HFF-Myc (cell line): ENCODE results near the gene TEAD1.

Experiments
- DNase-seq: peaks from one replicate; pipeline ENCODE4 v3.0.0-alpha.2; 2011; ENCODE audit warnings: low read depth; ENCODE audit errors: extremely low read depth
- H3K4me3 ChIP-seq: replicated peaks from 2 replicates; pipeline ENCODE4 v1.5.1; 2011; ENCODE audit warnings: low read depth, mild to moderate bottlenecking, control low read depth, low read length
- TF ChIP-seq, protein P1 (sequence below): IDR thresholded peaks from 2 replicates; pipeline ENCODE4 v1.5.1; 2012; ENCODE audit warnings: mild to moderate bottlenecking, low read depth, low read length, control low read depth; ENCODE audit errors: missing control alignments

TEAD1 gene

DNA sequence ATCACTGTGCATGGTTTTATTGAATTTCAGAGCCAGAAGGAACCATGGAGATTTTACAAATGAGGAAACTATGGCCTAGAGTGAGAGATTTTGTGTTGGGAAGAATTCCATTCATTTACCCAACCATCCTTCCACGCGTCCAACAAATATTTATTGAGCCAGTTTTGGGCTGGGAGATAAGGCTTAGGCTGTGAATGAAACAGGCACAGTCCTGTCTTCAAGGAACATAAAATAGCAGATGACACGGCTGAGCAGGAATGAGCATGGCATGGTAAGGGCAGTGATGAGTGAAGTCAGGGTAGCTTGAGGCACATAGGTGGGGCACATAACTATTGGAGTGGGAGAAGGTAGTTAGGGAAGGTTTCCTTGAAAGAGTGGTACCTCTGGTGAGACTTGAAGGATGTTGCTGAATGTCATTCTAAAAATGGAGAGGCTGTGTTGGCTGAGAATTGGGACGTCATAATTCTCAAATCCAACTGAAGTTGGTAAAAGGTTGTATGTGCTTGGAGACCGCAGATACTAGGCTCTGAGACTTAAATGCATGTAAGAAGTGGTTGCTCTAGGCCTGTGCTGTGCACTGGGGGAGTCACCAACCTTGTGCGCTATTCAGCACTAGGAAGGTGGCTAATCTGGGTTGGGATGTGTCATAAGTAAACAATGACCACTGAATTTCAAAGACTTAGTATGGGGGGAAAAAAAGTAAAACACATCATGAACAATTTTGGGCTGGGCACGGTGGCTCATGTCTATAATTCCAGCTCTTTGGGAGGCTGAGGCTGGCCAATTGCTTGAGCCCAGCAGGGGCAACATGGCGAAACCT is 51.9 kb downstream of the TEAD1 start:
- no peak for DNase-seq
- TF ChIP-seq, protein P1, sequence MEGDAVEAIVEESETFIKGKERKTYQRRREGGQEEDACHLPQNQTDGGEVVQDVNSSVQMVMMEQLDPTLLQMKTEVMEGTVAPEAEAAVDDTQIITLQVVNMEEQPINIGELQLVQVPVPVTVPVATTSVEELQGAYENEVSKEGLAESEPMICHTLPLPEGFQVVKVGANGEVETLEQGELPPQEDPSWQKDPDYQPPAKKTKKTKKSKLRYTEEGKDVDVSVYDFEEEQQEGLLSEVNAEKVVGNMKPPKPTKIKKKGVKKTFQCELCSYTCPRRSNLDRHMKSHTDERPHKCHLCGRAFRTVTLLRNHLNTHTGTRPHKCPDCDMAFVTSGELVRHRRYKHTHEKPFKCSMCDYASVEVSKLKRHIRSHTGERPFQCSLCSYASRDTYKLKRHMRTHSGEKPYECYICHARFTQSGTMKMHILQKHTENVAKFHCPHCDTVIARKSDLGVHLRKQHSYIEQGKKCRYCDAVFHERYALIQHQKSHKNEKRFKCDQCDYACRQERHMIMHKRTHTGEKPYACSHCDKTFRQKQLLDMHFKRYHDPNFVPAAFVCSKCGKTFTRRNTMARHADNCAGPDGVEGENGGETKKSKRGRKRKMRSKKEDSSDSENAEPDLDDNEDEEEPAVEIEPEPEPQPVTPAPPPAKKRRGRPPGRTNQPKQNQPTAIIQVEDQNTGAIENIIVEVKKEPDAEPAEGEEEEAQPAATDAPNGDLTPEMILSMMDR, result no peak
- H3K4me3 ChIP-seq, result no peak overlapping the region

DNA sequence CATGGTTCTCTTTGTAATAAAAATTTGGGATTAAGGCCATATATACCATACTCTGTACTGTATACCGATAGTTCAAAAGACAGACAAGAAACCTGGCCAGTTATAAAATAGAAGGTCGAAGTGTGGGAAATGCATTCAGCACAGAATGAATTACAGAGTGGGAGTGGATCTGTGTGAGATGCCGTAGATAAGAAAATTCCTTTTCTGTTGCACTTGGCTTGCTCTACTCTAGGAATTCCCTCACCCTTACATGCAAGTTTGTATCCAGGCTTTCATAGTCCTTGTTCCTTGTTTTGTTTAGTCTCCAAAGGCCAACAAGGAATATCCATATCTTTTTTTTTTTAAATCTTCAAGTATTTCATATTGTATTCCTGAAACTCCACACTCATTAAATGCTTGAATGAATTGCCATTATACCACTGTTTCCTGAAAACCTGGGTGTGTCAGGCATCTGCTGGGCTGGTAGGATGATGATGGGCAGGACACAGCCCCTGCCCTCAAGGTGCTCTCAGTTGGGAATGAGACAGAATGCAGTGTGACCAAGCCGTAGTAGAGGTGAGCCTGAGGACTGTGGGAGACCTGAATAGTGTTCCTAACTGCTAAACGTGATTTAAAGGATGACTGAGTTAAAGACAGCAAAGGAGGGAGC is 53.5 kb downstream of the TEAD1 start:
- no peak overlapping the region for H3K4me3 ChIP-seq
- no peak for DNase-seq
- TF ChIP-seq, protein P1, result no peak

DNA sequence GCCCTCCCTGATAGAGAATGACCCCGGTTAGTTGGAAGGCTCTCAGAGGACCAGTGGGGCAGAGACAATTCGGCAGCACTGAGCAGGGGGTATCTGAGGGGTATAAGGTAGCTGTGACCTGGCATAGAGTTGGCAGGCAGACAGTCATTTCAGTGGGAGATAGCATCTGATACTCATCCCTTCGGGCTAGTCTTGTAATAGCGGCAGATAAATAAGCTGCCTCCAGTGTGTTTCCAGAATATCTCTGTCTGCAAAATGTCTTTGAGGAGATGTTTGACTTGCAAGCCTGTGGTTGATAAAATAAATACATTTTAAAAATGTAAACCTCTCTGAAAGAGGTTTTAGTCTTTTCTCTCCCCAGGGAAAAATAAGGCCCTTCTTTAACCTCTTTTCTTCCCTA is 54.2 kb downstream of the TEAD1 start:
- no peak overlapping the region for H3K4me3 ChIP-seq
- DNase-seq, result no peak
- TF ChIP-seq, protein P1, result no peak

DNA sequence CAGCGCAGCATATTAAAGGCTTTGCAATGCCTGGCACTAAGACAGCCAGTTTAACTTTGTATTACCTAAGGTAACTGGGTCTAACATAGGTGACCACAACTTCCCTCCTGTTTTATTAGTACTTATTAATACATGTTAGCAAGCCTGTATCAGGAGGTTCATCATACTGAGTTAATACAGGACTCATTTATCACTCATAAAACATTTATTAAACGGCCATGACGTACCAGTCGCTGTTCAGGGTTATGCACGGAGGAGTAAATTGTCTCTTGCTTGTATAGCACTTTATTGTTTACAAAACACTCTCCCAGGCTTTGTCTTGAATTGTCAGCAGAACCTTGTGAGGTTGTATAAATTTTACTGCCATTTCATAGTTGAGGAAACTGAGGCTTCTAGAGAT is 55.7 kb downstream of the TEAD1 start:
- TF ChIP-seq, protein P1, result no peak
- DNase-seq, result no peak
- no peak overlapping the region for H3K4me3 ChIP-seq

DNA sequence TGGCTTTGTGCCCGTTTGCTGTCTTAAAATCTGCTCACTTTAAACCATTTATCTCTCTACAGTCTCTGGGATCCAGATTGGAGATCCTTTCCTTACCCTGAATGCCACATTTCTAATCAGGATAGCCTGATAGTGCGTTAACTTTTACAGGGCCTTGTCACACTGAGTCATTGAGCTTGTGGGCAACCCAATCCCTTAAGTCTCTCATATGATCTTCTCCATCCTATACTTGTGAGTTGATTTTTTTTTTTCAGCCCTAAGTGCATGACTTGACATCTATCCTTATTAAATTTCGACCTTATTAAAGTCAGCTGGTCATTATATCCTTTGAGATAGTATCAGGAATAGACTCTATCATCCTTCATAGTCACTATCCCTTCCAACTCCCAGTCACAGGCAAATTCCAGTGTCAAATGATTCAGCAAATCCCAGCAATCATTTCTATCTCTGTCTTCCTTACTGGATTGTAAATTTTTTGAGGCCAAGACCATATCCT is 57.7 kb downstream of the TEAD1 start:
- DNase-seq, result no peak
- TF ChIP-seq, protein P1, result no peak
- no peak overlapping the region for H3K4me3 ChIP-seq

DNA sequence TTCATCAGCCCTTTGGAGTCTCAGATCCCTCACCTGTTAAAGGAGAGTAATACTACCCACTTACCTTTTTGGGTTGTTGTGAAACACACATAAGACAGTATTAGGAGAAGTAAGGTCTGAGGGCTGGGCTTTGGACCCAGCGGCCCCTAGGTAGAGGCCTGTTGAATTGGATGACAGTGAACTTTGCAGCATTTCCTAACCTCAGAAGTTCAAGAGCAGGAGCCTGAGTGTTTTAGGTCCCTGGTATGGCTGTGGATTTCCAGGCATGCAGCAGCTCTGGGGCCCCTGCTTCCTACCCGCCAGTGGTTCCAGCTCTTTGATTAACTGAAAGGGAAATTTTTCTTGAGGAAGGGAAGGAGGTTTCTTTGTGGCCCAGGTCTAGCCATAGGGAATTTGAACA is 58.9 kb downstream of the TEAD1 start:
- DNase-seq, result no peak
- TF ChIP-seq, protein P1, result no peak
- no peak overlapping the region for H3K4me3 ChIP-seq

DNA sequence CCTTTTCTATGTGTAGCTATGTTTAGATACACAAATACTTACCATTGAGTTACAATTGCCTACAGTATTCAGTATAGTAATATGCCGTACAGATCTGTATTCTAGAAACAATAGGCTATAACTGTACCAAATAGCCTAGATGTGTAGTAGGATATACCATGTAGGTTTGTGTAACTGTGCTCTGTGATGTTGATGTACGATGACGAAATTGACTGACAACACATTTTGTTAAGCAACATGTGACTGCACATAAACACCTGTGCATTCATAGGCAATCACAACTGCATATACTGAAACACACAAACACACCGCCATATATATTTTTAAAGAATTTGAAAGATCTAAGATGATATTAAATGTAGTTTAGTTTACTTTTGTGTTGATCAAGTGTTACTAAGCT is 60.4 kb downstream of the TEAD1 start:
- TF ChIP-seq, protein P1, result no peak
- H3K4me3 ChIP-seq, result no peak overlapping the region
- no peak for DNase-seq
